ENCODE measurements around the gene PIK3R2.

The PIK3R2 gene

DNA sequence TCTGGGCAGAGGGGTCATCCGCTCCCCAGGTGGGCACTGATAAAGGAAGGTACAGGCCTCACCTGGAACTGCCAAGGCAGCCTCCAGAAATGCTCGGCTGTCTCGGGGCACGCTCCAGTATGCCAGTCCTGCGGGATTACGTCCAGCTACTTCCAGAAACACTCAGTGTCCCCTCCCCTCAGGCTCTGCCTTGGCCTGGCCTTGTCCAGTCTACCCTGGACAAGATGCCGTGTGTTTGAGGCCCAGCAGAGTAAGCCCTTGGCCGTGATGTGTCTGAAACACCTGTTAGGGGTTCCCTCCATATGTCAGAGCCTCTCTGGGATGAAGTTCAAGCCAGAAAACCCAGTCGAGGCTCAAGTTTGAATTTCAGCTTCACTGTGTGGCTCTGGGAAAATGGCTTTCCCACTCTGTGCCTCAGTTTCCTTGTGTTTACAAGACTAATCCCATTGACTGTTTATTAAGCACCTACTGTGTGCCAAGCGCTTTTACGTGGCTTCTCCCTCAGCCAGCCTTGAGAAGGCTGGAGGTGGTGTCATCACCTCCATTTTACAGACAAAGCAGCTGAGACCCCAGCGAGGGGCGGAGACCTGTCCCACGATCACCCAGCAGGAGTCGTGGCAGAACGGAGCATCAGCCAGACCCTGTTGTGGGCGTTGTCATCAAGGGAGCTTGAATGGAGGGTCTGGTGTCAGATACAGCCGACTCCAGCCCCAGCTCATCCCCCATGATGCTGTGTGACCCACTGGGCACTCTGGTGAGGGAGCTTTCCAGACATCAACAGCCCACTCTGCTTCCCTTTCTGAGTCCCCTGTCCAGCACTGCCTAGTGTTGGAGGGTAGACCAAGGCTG, 2.0 kb upstream of the PIK3R2 start:
- ATAC-seq = no peak
- no peak for TF ChIP-seq BACH2 (CRISPR knock-in tag; IDR thresholded peaks at IDR 0.05; ENCODE audit: borderline replicate concordance)
- no peak for TF ChIP-seq CSDC2 (CRISPR knock-in tag; IDR thresholded peaks at IDR 0.05)
- TF ChIP-seq, protein P1, sequence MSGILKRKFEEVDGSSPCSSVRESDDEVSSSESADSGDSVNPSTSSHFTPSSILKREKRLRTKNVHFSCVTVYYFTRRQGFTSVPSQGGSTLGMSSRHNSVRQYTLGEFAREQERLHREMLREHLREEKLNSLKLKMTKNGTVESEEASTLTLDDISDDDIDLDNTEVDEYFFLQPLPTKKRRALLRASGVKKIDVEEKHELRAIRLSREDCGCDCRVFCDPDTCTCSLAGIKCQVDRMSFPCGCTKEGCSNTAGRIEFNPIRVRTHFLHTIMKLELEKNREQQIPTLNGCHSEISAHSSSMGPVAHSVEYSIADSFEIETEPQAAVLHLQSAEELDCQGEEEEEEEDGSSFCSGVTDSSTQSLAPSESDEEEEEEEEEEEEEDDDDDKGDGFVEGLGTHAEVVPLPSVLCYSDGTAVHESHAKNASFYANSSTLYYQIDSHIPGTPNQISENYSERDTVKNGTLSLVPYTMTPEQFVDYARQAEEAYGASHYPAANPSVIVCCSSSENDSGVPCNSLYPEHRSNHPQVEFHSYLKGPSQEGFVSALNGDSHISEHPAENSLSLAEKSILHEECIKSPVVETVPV (CRISPR knock-in tag; IDR thresholded peaks at IDR 0.05) = no peak
- TF ChIP-seq ZFP30 (CRISPR knock-in tag; IDR thresholded peaks at IDR 0.05) = no peak
- TF ChIP-seq RARB (CRISPR knock-in tag; IDR thresholded peaks at IDR 0.05) = no peak
- TF ChIP-seq CREB5 (CRISPR knock-in tag; IDR thresholded peaks at IDR 0.05; ENCODE audit: low read depth) = no peak
- TF ChIP-seq ZC3H10 (CRISPR knock-in tag; IDR thresholded peaks at IDR 0.05) = no peak
- no peak for TF ChIP-seq TOX (CRISPR knock-in tag; IDR thresholded peaks at IDR 0.05; ENCODE audit: borderline replicate concordance)
- TF ChIP-seq ZFP3 (CRISPR knock-in tag; IDR thresholded peaks at IDR 0.05) = no peak
- no peak for TF ChIP-seq ZNF70 (CRISPR knock-in tag; IDR thresholded peaks at IDR 0.05)
- TF ChIP-seq ZNF565 (CRISPR knock-in tag; conservative IDR thresholded peaks at IDR 0.05; ENCODE audit: low read depth) = no peak
- TF ChIP-seq POU6F1 (CRISPR knock-in tag; IDR thresholded peaks at IDR 0.05; ENCODE audit: borderline replicate concordance, low read depth) = no peak
- TF ChIP-seq TSHZ2 (CRISPR knock-in tag; IDR thresholded peaks at IDR 0.05) = no peak
- TF ChIP-seq ARNTL (CRISPR knock-in tag; IDR thresholded peaks at IDR 0.05; ENCODE audit: borderline replicate concordance, low read depth) = no peak
- no peak for TF ChIP-seq TCF4 (CRISPR knock-in tag; IDR thresholded peaks at IDR 0.05; ENCODE audit: borderline replicate concordance)
- no peak for TF ChIP-seq ZNF8 (CRISPR knock-in tag; IDR thresholded peaks at IDR 0.05)
- no peak for TF ChIP-seq PATZ1 (CRISPR knock-in tag; IDR thresholded peaks at IDR 0.05; ENCODE audit: borderline replicate concordance)

GRCh38 chr19:18152442-18152816, 534 bp upstream of the PIK3R2 start:
- peak; percentile 70 for ATAC-seq
- TF ChIP-seq ARNTL (CRISPR knock-in tag; IDR thresholded peaks at IDR 0.05; ENCODE audit: borderline replicate concordance, low read depth) = no peak
- TF ChIP-seq TSHZ2 (CRISPR knock-in tag; IDR thresholded peaks at IDR 0.05) = no peak
- TF ChIP-seq ZNF70 (CRISPR knock-in tag; IDR thresholded peaks at IDR 0.05) = no peak
- no peak for TF ChIP-seq ZFP3 (CRISPR knock-in tag; IDR thresholded peaks at IDR 0.05)
- TF ChIP-seq PPARA (CRISPR knock-in tag; IDR thresholded peaks at IDR 0.05; ENCODE audit: borderline replicate concordance) = no peak
- TF ChIP-seq GLIS3 (CRISPR knock-in tag; IDR thresholded peaks at IDR 0.05) = no peak
- TF ChIP-seq ISL1 (CRISPR knock-in tag; IDR thresholded peaks at IDR 0.05) = no peak
- no peak for TF ChIP-seq CSDC2 (CRISPR knock-in tag; IDR thresholded peaks at IDR 0.05)
- TF ChIP-seq BACH2 (CRISPR knock-in tag; IDR thresholded peaks at IDR 0.05; ENCODE audit: borderline replicate concordance) = no peak
- TF ChIP-seq ZNF8 (CRISPR knock-in tag; IDR thresholded peaks at IDR 0.05) = no peak
- no peak for TF ChIP-seq ZFP30 (CRISPR knock-in tag; IDR thresholded peaks at IDR 0.05)
- TF ChIP-seq SNAI2 (CRISPR knock-in tag; IDR thresholded peaks at IDR 0.05) = no peak
- no peak for TF ChIP-seq POU6F1 (CRISPR knock-in tag; IDR thresholded peaks at IDR 0.05; ENCODE audit: borderline replicate concordance, low read depth)
- TF ChIP-seq, protein P1 (CRISPR knock-in tag; IDR thresholded peaks at IDR 0.05) = no peak
